Breast epithelium (tissue), 4 donors: ENCODE data around the gene IGF1R. TPM values are rescaled to one million over a fixed set of nuclear protein-coding genes. Genes with fewer than 3 reads are reported as not detected.

Source experiments
- DNase-seq, 2 donors: peaks; one replicate each; pipeline ENCODE4 v3.0.0-alpha.2; 2019; ENCODE audit warnings: low spot score in 2 of 2
- H3K27ac ChIP-seq, 2 donors: fragments of 200-600 bp; sonication (generic) in 1 of 2; one replicate each; pipeline ENCODE4 v1.5.1; 2016 to 2019; ENCODE audit warnings: mild to moderate bottlenecking in 1 of 2
- H3K27me3 ChIP-seq, 2 donors: fragments of 200-600 bp; sonication (generic) in 1 of 2; one replicate each; pipeline versions ENCODE4 v1.5.1 to v1.6.0; 2017 to 2019; ENCODE audit warnings: control low read depth in 1 of 2, mild to moderate bottlenecking in 1 of 2
- H3K36me3 ChIP-seq: fragments of 200-600 bp; one replicate; pipeline ENCODE4 v1.5.1; 2019
- H3K4me1 ChIP-seq, 2 donors: fragments of 200-600 bp; sonication (generic); one replicate each; pipeline ENCODE4 v1.5.1; 2016 to 2019; ENCODE audit warnings: control low read depth in 1 of 2
- H3K4me3 ChIP-seq, 3 donors: fragments of 200-600 bp; sonication (generic); 1 replicate in 2 of 3; 2 replicates in 1 of 3; pipeline ENCODE4 v1.5.1; 2016 to 2019; ENCODE audit warnings: mild to moderate bottlenecking in 3 of 3, moderate library complexity in 2 of 3
- H3K9me3 ChIP-seq, 2 donors: fragments of 200-600 bp; sonication (generic) in 1 of 2; one replicate each; pipeline ENCODE4 v1.5.1; 2016 to 2019; ENCODE audit warnings: control low read depth in 1 of 2
- CTCF ChIP-seq, 3 donors: fragments of 450-650 bp; IDR thresholded peaks; one replicate each; pipeline ENCODE4 v1.5.1; 2016 to 2017; ENCODE audit warnings: antibody characterized with exemption in 3 of 3, mild to moderate bottlenecking in 3 of 3, moderate library complexity in 3 of 3
- POLR2A ChIP-seq: fragments of 450-650 bp; IDR thresholded peaks from one replicate; pipeline ENCODE4 v1.6.1; 2016; ENCODE audit warnings: antibody characterized with exemption, mild to moderate bottlenecking, moderate library complexity
- POLR2AphosphoS5 ChIP-seq, 3 donors: sonication (generic); formaldehyde crosslinking; IDR thresholded peaks; one replicate each; pipeline ENCODE4 v1.6.1; 2017; ENCODE audit warnings: antibody characterized with exemption in 3 of 3
- intact Hi-C: fragments of 100-400 bp; cut with DNase I; formaldehyde crosslinking; loops from one replicate; pipeline ENCODE4 v1.15.1; 2023; ENCODE audit warnings: low total_unique reads
- total RNA-seq, 3 donors: library from RNA; depleted of rRNA; stranded (reverse); fragments of >200 nt; gene quantifications; one replicate each; pipeline ENCODE4 v1.1.0, GENCODE V29; 2016

The IGF1R gene
- total RNA-seq, 3 donors from 2014 or later, result 61.8 to 146 (median 103) TPM

DNA sequence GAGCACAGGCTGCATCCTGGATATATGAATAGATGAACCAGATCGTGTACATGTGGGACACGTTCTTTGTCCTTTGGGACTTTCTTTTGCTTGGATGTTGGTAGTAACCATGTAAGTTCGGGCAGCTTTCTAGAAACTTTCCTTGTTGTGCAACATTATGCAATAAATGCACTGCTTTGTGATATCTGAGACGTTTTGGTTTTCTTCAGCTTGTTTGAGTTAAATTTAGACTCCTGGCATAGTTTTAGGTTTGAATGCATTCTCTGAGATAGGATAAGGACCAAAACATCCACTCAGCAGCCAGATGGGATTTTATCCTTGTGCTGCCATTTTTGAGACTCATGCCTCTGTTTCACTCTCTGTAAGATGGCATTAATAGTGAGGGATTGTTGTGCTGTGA, 158.9 kb downstream of the IGF1R start:
- Histone ChIP-seq H3K27ac (no peak overlapping the region), H3K27me3 (no peaks in the 10 kb centered on the region), H3K9me3 (no peaks in the 10 kb centered on the region), H3K4me3 (no peak overlapping the region), H3K4me1 (no peaks in the 10 kb centered on the region), H3K36me3 (no peaks in the 10 kb centered on the region)
- no peak for TF ChIP-seq CTCF (IDR thresholded peaks at IDR 0.05)
- no peak for TF ChIP-seq POLR2AphosphoS5 (IDR thresholded peaks at IDR 0.05)
- no peak for TF ChIP-seq POLR2A
- no peak for DNase-seq
- intact Hi-C loops, result no loop called here

GRCh38 chr15:98809273-98809672, 160.9 kb downstream of the IGF1R start:
- no peaks in the 10 kb centered on the region for H3K9me3 ChIP-seq
- intact Hi-C loops, result no loop called here
- H3K27me3 ChIP-seq, result no peaks in the 10 kb centered on the region
- no peak for TF ChIP-seq CTCF (IDR thresholded peaks at IDR 0.05)
- TF ChIP-seq POLR2AphosphoS5 (IDR thresholded peaks at IDR 0.05), result no peak
- TF ChIP-seq POLR2A, result no peak
- H3K27ac ChIP-seq, result peak overlapping the region; percentile 6 to 42
- H3K36me3 ChIP-seq, result no peaks in the 10 kb centered on the region
- peak overlapping the region in 1 of 3 donors; percentile 12 for H3K4me3 ChIP-seq
- H3K4me1 ChIP-seq, result no peaks in the 10 kb centered on the region
- DNase-seq, result peak in 1 of 2 donors; percentile 47

GRCh38 chr15:98812716-98813446, 164.5 kb downstream of the IGF1R start:
- DNase-seq, result no peak
- Histone ChIP-seq H3K9me3 (no peaks in the 10 kb centered on the region), H3K36me3 (no peaks in the 10 kb centered on the region), H3K4me3 (no peak overlapping the region), H3K27me3 (no peaks in the 10 kb centered on the region), H3K27ac (no peak overlapping the region), H3K4me1 (peaks cover 0 to 5% of the 10 kb centered on the region in 2 donors)
- TF ChIP-seq POLR2AphosphoS5 (IDR thresholded peaks at IDR 0.05) (no peak), POLR2A (no peak), CTCF (IDR thresholded peaks at IDR 0.05) (no peak)
- intact Hi-C loops, result no loop called here

- H3K27ac ChIP-seq, result peak overlapping the region in 1 of 2 donors; percentile 75
- TF ChIP-seq POLR2AphosphoS5 (IDR thresholded peaks at IDR 0.05) (no peak), POLR2A (no peak), CTCF (IDR thresholded peaks at IDR 0.05) (no peak)
Observed at GRCh38 chr15:98813951-98814350, 165.6 kb downstream of the IGF1R start.

DNA sequence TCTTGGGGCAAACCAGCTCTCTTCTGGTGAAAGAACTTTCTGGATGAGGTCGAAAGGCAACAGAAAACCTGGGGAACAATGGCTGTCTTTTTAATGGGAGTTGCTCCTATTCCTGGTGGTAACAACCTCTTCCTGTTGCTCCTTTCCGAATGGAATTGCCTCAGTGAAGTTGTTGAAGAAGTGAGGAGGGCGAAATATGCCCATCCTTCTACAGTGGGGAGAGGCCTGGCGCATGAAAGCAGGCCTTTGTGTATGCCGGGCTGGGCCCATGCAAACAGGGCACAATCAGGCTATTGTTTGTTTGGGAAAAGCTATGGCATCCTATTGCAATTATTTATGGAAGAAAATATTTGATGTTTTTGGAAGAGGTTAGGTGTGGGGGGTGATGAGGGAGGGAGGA, 166.9 kb downstream of the IGF1R start:
- DNase-seq, result peak in 1 of 2 donors; percentile 43
- Histone ChIP-seq H3K4me3 (no peak overlapping the region), H3K27me3 (no peaks in the 10 kb centered on the region), H3K27ac (peak overlapping the region; percentile 3 to 75), H3K36me3 (no peaks in the 10 kb centered on the region), H3K4me1 (peaks cover 0 to 5% of the 10 kb centered on the region in 2 donors), H3K9me3 (no peaks in the 10 kb centered on the region)
- TF ChIP-seq POLR2AphosphoS5 (IDR thresholded peaks at IDR 0.05) (peak in 1 of 3 donors; percentile 50), CTCF (IDR thresholded peaks at IDR 0.05) (no peak)
- intact Hi-C loops, result no loop called here

More at GRCh38 chr15:98813951-98814350, 165.6 kb downstream of the IGF1R start:
- Histone ChIP-seq H3K4me1 (peaks cover 0 to 5% of the 10 kb centered on the region in 2 donors), H3K4me3 (no peak overlapping the region), H3K36me3 (no peaks in the 10 kb centered on the region), H3K9me3 (no peaks in the 10 kb centered on the region), H3K27me3 (no peaks in the 10 kb centered on the region)
- DNase-seq, result no peak
- intact Hi-C loops, result no loop called here
